Thyroid gland (tissue), 4 donors: ENCODE measurements around the gene EID3.

Source experiments
- POLR2A ChIP-seq, 2 donors: fragments of 450-650 bp; IDR thresholded peaks; one replicate each; pipeline ENCODE4 v1.6.1; 2017; ENCODE audit warnings: antibody characterized with exemption in 2 of 2, mild to moderate bottlenecking in 2 of 2, moderate library complexity in 1 of 2
- TF ChIP-seq, protein P1 (sequence below), 6 experiments: fragments of 200-600 bp in 3 of 6; fragments of 450-650 bp in 3 of 6; sonication (generic) in 3 of 6; IDR thresholded peaks; one replicate each; pipeline ENCODE4 v1.5.1; 2016 to 2019; ENCODE audit warnings: antibody characterized with exemption in 6 of 6, mild to moderate bottlenecking in 2 of 6, inconsistent platforms in 1 of 6, moderate library complexity in 1 of 6

DNA sequence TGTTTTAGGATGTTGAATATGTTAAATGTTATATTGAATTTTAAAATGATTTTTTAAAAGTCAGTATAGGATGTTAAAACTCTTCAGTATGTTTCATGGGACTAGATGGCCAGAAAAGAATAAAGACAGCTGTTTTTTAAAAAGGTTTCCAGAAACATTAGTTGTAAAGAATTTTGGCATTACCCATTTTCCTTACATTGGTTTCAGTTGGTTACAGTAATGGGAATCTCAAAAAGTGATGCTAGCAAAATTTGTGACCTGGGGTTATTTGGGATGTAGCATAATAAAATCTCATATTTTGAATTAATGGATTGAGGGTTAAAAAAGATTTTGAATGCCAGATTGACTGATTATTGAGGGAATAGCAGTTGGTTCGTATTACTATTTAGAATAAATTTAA is 25.3 kb downstream of the EID3 start:
- TF ChIP-seq, protein P1, sequence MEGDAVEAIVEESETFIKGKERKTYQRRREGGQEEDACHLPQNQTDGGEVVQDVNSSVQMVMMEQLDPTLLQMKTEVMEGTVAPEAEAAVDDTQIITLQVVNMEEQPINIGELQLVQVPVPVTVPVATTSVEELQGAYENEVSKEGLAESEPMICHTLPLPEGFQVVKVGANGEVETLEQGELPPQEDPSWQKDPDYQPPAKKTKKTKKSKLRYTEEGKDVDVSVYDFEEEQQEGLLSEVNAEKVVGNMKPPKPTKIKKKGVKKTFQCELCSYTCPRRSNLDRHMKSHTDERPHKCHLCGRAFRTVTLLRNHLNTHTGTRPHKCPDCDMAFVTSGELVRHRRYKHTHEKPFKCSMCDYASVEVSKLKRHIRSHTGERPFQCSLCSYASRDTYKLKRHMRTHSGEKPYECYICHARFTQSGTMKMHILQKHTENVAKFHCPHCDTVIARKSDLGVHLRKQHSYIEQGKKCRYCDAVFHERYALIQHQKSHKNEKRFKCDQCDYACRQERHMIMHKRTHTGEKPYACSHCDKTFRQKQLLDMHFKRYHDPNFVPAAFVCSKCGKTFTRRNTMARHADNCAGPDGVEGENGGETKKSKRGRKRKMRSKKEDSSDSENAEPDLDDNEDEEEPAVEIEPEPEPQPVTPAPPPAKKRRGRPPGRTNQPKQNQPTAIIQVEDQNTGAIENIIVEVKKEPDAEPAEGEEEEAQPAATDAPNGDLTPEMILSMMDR (IDR thresholded peaks at IDR 0.05) = no peak
- TF ChIP-seq POLR2A (IDR thresholded peaks at IDR 0.05) = no peak
